Vagina (tissue), 2 donors: ENCODE results near the gene GRIFIN. TPM values are rescaled to one million over a fixed set of nuclear protein-coding genes. Genes with fewer than 3 reads are reported as not detected.

Experiments
- DNase-seq, 2 donors: peaks; one replicate each; pipeline ENCODE4 v3.0.0-alpha.2; 2017; ENCODE audit errors: extremely low spot score in 2 of 2
- H3K27ac ChIP-seq: fragments of 200-600 bp; sonication (generic); one replicate; pipeline ENCODE4 v1.5.1; 2019
- H3K27me3 ChIP-seq: fragments of 200-600 bp; sonication (generic); one replicate; pipeline ENCODE4 v1.5.1; 2019
- H3K36me3 ChIP-seq, 2 donors: fragments of 200-600 bp; sonication (generic); one replicate each; pipeline ENCODE4 v1.5.1; 2017 to 2019
- H3K4me1 ChIP-seq: fragments of 200-600 bp; sonication (generic); one replicate; pipeline ENCODE4 v1.5.1; 2019
- H3K4me3 ChIP-seq, 2 donors: fragments of 200-600 bp; sonication (generic); 1 replicate in 1 of 2; 2 replicates in 1 of 2; pipeline ENCODE4 v1.5.1; 2016 to 2019
- H3K9me3 ChIP-seq: fragments of 200-600 bp; sonication (generic); one replicate; pipeline ENCODE4 v1.5.1; 2019
- POLR2A ChIP-seq, 2 donors: fragments of 450-650 bp; IDR thresholded peaks; one replicate each; pipeline ENCODE4 v1.6.1; 2017; ENCODE audit warnings: antibody characterized with exemption in 2 of 2, mild to moderate bottlenecking in 2 of 2, moderate library complexity in 2 of 2
- POLR2AphosphoS5 ChIP-seq, 2 donors: sonication (generic); formaldehyde crosslinking; IDR thresholded peaks; one replicate each; pipeline ENCODE4 v1.9.0; 2017; ENCODE audit warnings: antibody characterized with exemption in 2 of 2, mild to moderate bottlenecking in 2 of 2, low read depth in 1 of 2; ENCODE audit not compliant: insufficient read depth in 1 of 2
- intact Hi-C: fragments of 100-400 bp; cut with DNase I; formaldehyde crosslinking; loops from one replicate; pipeline ENCODE4 v1.15.1; 2023
- total RNA-seq: library from RNA; depleted of rRNA; stranded (reverse); fragments of >200 nt; gene quantifications from one replicate; pipeline ENCODE4 v1.2.3, GENCODE V29; 2016
- TF ChIP-seq, protein P1 (sequence below), 3 experiments: fragments of 450-650 bp in 2 of 3; fragments of 200-600 bp in 1 of 3; sonication (generic) in 1 of 3; IDR thresholded peaks; one replicate each; pipeline ENCODE4 v1.5.1; 2017 to 2019; ENCODE audit warnings: antibody characterized with exemption in 3 of 3, mild to moderate bottlenecking in 2 of 3, moderate library complexity in 2 of 3

GRIFIN gene
- total RNA-seq, 1 donor from 2014 or later, result not detected

DNA sequence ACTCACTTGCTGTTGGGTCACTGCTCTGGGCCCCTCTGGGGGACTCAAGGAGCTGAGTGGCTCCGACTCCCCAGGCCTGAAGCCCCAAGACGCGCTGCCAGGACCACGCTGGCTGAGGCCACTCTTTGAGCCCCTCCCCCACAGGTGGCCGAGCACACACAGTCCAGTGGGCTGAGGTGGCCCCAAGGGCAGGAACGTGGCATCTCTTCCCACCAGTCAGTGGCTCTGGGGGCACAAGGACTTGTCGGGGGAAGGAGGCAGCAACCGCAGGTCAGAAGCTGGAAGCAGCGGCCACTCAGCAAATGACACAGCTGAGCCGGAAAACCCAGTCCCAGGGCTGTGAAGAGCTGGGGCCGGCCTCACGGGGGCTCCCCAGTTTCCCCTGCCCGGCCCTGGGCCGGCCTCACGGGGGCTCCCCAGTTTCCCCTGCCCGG is 24.1 kb downstream of the GRIFIN start:
- Histone ChIP-seq H3K27me3 (no peaks in the 10 kb centered on the region), H3K4me3 (peak overlapping the region; percentile 40 to 47), H3K36me3 (no peaks in the 10 kb centered on the region), H3K9me3 (no peaks in the 10 kb centered on the region), H3K4me1 (peaks cover 20% of the 10 kb centered on the region), H3K27ac (peak overlapping the region; percentile 44)
- TF ChIP-seq POLR2AphosphoS5 (IDR thresholded peaks at IDR 0.05; ENCODE audit: insufficient read depth in 1 of 2, low read depth in 1 of 2) (no peak), POLR2A (IDR thresholded peaks at IDR 0.05) (no peak)
- TF ChIP-seq, protein P1, sequence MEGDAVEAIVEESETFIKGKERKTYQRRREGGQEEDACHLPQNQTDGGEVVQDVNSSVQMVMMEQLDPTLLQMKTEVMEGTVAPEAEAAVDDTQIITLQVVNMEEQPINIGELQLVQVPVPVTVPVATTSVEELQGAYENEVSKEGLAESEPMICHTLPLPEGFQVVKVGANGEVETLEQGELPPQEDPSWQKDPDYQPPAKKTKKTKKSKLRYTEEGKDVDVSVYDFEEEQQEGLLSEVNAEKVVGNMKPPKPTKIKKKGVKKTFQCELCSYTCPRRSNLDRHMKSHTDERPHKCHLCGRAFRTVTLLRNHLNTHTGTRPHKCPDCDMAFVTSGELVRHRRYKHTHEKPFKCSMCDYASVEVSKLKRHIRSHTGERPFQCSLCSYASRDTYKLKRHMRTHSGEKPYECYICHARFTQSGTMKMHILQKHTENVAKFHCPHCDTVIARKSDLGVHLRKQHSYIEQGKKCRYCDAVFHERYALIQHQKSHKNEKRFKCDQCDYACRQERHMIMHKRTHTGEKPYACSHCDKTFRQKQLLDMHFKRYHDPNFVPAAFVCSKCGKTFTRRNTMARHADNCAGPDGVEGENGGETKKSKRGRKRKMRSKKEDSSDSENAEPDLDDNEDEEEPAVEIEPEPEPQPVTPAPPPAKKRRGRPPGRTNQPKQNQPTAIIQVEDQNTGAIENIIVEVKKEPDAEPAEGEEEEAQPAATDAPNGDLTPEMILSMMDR (IDR thresholded peaks at IDR 0.05), result no peak
- intact Hi-C loops, result no loop called here
- no peak for DNase-seq

DNA sequence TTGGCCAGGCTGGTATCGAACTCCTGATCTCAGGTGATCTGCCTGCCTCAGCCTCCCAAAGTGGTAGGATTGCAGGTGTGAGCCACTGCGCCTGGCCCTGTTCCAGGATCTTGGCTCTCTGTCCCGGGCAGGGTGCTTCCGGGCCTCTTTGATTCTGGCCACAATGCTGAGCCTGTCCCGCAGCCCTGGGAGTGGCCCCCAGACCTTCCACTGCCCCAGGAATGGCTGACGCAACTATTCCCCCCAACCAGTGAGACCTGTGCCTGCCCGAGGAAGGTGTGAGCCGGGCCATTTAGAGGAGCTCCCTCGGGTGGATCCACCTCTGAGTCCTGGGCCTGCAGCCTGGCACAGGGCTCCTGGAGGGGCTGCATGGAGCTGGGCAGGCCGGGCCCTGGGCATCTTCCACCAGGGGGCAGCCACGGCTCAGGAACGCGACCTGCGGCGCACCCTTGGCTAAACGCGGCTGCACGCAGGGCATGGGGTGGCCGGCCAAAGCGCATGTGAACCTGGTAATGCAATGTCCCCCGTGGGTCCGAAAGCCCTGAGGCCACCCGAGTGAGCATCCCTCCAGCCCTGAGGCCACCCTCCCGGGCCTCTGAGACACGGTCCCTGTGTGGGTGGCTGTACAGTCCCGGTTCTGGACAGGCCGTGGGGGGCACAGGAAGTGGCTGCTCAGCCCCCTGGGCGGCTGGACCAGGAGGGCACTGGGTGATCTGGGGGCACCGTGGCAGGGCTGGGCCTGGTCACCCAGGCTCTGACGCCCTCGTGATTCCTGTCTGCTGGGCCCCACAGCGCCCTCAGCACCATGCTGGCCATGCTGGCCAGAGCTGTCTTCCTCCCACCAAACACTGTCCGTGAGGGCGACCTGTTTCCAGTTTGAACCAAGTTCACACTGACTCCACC is 24.8 kb downstream of the GRIFIN start:
- no peaks in the 10 kb centered on the region for H3K27me3 ChIP-seq
- H3K9me3 ChIP-seq, result no peaks in the 10 kb centered on the region
- TF ChIP-seq, protein P1 (IDR thresholded peaks at IDR 0.05), result peak; percentile 80 to 96 (median 88)
- peak in 1 of 2 donors; percentile 32 for TF ChIP-seq POLR2AphosphoS5 (IDR thresholded peaks at IDR 0.05; ENCODE audit: insufficient read depth in 1 of 2, low read depth in 1 of 2)
- TF ChIP-seq POLR2A (IDR thresholded peaks at IDR 0.05), result no peak
- no peaks in the 10 kb centered on the region for H3K36me3 ChIP-seq
- peak overlapping the region; percentile 40 to 47 for H3K4me3 ChIP-seq
- H3K4me1 ChIP-seq, result peaks cover 20% of the 10 kb centered on the region
- intact Hi-C loops, result no loop called here
- peak overlapping the region; percentile 44 for H3K27ac ChIP-seq
- DNase-seq, result no peak

DNA sequence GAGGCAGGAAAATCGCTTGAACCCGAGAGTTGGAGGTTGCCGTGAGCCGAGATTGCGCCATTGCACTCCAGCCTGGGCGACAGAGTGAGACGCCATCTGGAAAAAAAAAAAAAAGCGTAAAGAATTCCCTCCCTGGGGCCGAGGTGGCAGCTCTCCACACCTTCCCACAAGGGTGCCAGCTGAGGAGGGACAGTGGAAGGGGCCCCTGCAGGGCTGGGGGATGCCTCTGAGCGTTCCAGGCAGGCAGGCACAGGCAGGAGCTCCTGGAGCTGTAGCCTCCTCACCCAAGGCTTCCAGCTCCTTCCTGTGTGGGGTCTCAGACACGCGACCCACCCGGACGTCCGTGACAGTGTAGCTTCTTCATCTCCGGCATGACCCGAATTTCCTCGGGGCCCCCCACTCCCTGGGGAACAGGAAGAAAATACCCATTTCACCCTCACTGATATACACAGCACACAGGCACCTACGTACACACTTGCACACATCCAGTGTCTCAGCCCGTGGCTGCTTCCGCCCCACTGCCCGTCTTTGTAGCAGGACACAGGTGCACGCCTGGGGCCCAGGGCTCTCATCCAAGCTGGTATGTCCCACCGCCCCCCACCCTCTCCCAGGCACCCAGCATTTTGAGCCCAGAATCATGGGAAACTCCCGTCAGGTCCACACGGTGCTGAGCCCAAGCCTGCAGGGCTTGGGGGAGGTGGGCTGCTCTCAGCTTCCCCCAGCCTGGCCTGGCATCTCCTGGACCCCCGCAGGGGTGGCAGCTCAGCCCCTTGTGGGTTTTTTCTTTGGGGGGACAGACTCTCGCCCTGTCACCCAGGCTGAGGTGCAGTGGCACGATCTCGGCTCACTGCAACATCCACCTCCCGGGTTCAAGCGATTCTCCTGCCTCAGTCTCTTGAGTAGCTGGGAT is 25.7 kb downstream of the GRIFIN start:
- Histone ChIP-seq H3K36me3 (no peaks in the 10 kb centered on the region), H3K4me1 (peaks cover 20% of the 10 kb centered on the region), H3K4me3 (no peak overlapping the region), H3K27me3 (no peaks in the 10 kb centered on the region), H3K9me3 (no peaks in the 10 kb centered on the region), H3K27ac (no peak overlapping the region)
- intact Hi-C loops, result no loop called here
- TF ChIP-seq, protein P1 (IDR thresholded peaks at IDR 0.05), result no peak
- no peak for TF ChIP-seq POLR2AphosphoS5 (IDR thresholded peaks at IDR 0.05; ENCODE audit: insufficient read depth in 1 of 2, low read depth in 1 of 2)
- no peak for DNase-seq

DNA sequence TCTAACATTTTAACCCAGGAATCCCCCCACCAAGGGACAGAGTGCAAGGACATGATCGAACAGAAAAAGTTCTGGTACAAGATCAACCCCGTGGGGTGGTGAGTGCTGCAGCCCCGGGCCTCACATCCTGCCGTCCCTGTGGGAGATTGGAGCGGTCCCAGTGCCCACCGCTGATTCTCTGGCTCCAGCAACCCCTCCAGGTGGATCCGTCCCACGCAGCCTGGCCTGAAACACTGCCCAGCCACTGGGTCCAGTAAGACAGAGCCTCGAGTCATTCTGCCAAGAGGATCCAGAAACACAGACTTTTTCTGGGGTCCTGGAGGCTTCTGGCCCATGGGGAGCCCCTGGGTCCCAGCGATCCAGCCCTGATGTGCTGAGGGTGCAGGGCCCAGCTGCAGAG is 29.5 kb downstream of the GRIFIN start:
- intact Hi-C loops, result no loop called here
- Histone ChIP-seq H3K4me3 (no peak overlapping the region), H3K9me3 (no peaks in the 10 kb centered on the region), H3K36me3 (no peaks in the 10 kb centered on the region), H3K27ac (no peak overlapping the region), H3K27me3 (no peaks in the 10 kb centered on the region), H3K4me1 (peaks cover 22% of the 10 kb centered on the region)
- no peak for DNase-seq
- TF ChIP-seq, protein P1 (IDR thresholded peaks at IDR 0.05), result no peak
- TF ChIP-seq POLR2A (IDR thresholded peaks at IDR 0.05), result no peak
- no peak for TF ChIP-seq POLR2AphosphoS5 (IDR thresholded peaks at IDR 0.05; ENCODE audit: insufficient read depth in 1 of 2, low read depth in 1 of 2)
